A549 (cell line): ENCODE results near the gene MCOLN1.

Experiments
- ESRRA ChIP-seq: fragments of 150-350 bp; IDR thresholded peaks from 2 replicates; pipeline ENCODE4 v1.6.1; 2014; ENCODE audit warnings: mild to moderate bottlenecking, low read length, borderline replicate concordance
- HOXA7 ChIP-seq: fragments of 250-450 bp; sonication (Bioruptor Pico); IDR thresholded peaks from 2 replicates; pipeline ENCODE4 v1.5.0; 2020; ENCODE audit warnings: mild to moderate bottlenecking, moderate library complexity
- POLR2A ChIP-seq: IDR thresholded peaks from 2 replicates; pipeline ENCODE4 v1.6.1; 2012; ENCODE audit warnings: mild to moderate bottlenecking, low read length
- POLR2AphosphoS2 ChIP-seq: conservative IDR thresholded peaks from 2 replicates; pipeline ENCODE4 v1.6.1; 2012; ENCODE audit warnings: low read length, improper control_type of control experiment, inconsistent platforms
- ZC3H11A ChIP-seq: fragments of 450-650 bp; IDR thresholded peaks from 2 replicates; pipeline ENCODE4 v1.6.1; 2014; ENCODE audit warnings: antibody characterized with exemption, mild to moderate bottlenecking

DNA sequence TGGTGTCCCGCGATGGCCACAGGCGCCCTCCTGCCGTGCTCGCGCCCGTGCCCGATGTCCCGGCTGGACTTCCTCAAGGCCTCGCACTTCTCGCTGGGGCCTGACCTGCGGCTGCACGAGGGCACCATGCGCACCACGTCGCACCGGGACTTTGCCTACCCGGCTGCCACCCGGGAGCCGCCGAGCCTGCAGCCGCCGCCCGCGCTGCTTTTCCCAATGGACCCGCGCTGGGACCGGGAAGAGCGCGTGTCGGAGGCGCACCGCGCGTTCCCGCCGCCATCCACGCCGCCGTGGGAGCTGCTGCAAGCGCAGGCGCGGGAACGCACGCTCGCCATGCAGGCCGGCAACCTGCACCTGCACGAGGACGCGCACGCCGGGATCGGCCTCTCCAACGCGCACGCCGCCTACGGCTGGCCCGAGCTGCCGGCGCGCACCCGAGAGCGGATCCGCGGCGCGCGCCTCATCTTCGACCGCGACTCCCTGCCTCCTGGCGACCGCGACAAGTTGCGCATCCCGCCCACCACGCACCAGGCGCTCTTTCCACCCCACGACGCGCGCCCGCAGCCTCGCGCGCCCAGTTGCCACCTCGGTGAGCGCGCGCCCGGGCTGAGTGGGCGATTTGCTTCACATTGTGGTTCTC is 21.5 kb upstream of the MCOLN1 start:
- TF ChIP-seq POLR2A: peak; percentile 79
- TF ChIP-seq ZC3H11A: no peak
- TF ChIP-seq POLR2AphosphoS2: no peak
- TF ChIP-seq HOXA7 (CRISPR knock-in tag): no peak
- no peak for TF ChIP-seq ESRRA
